GM13977 (cell line): ENCODE results near the gene CEP295NL.
"Not testable (repeated sequence)": the region's sequence is repeated elsewhere in the genome, so short reads cannot be mapped to it uniquely, and the experiment has no call there.

Experiments used
- DNase-seq: peaks from one replicate; pipeline ENCODE4 v3.0.0; 2012; ENCODE audit warnings: low spot score
- CTCF ChIP-seq: IDR thresholded peaks from 2 replicates; pipeline ENCODE4 v1.5.1; 2012; ENCODE audit warnings: mild to moderate bottlenecking, control low read depth; ENCODE audit not compliant: insufficient read depth; ENCODE audit errors: extremely low read depth, missing control alignments
- in situ Hi-C: fragments of 300-500 bp; cut with MboI; formaldehyde crosslinking; loops from one replicate; pipeline ENCODE4 v1.12.0; 2022; ENCODE audit warnings: low sequenced_read_pairs, low pct_unique_long_range_greater_than_20kb, mixed read lengths, inconsistent platforms; ENCODE audit not compliant: unreplicated experiment

The CEP295NL gene

DNA sequence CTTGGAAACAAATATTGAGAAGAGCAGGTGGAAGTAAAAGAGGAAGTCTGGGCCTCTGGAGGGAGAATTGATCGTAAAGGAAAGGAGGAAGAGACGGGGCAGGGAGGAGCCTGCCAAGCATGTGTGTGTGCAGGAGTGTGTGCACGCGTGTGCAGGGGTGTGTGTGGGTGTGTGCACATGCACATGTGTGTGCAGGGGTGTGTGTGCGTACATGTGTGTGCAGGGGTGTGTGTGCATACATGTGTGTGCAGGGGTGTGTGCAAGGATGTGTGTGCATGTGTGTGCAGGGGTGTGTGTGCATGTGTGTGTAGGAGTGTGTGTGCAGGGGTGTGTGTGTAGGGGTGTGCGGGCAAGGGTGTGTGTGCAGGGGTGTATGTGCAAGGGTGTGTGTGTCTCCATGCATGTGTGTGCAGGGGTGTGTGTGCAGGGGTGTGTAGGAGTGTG, 10.0 kb downstream of the CEP295NL start:
- no peak for TF ChIP-seq CTCF
- DNase-seq, result no peak
- in situ Hi-C loops, result no loop called here

GRCh38 chr17:78892520-78892919, 10.5 kb downstream of the CEP295NL start:
- DNase-seq, result no peak
- no peak for TF ChIP-seq CTCF
- in situ Hi-C loops, result no loop called here

GRCh38 chr17:78892062-78892456, 10.9 kb downstream of the CEP295NL start:
- in situ Hi-C loops, result no loop called here
- no peak for TF ChIP-seq CTCF

DNA sequence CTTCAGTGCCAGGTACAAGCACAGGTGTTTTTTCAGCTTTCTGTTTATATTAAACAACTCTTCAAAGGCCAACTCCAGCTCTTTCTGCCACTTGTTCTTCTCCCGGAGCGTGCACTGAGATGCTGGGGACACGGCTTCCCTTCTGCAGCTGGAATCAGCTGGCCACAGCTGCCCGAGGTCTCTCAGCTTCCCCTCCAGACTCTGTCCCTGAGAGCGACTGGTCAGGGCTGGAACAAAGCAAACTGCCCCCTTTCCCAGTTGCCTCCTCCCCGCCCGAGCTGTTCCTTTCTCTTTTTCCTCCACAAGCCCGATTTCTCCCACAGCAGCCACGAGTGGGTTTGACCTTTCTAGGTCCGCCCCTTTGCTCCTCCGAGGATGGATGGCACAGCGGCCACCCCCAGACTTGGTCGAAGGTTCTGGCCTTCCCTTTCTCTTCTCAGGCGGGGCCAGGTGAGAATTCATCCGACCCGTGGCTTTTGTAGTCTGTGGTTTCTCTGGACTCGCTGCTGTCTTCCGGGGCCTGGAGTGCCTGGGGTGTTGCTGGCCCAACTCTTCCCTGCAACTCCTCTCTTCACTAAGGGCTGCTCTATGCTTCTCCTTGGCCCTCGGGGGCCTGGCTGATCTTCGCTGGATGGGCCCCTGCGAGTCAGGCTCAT, 11.5 kb downstream of the CEP295NL start:
- no peak for TF ChIP-seq CTCF
- in situ Hi-C loops, result no loop called here
- DNase-seq, result no peak

More at GRCh38 chr17:78892062-78892456, 10.9 kb downstream of the CEP295NL start:
- no peak for DNase-seq

DNA sequence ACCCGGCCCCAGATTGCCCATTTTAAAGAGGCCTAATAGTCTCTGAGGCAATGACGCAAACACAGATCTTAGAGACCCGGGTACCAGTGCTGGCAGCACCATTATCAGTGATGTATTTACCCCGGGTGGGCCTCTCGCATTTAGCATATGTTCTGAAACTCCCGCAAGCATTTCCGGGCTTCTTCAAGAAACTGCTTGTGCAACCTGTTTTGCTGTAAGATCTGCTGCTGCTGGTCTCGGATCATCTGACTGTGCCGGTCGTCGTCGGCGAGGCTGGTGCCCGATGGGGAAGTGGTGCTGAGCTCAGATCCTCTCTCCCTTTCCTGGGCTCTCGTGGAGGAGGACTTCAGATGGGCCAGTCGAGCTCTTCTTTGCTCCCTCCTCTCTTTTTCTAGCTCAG, 12.5 kb downstream of the CEP295NL start:
- no peak for DNase-seq
- TF ChIP-seq CTCF, result no peak
- in situ Hi-C loops, result no loop called here

- DNase-seq, in situ Hi-C loops: not testable (repeated sequence)
Observed at GRCh38 chr17:78890096-78890495, 12.9 kb downstream of the CEP295NL start.

DNA sequence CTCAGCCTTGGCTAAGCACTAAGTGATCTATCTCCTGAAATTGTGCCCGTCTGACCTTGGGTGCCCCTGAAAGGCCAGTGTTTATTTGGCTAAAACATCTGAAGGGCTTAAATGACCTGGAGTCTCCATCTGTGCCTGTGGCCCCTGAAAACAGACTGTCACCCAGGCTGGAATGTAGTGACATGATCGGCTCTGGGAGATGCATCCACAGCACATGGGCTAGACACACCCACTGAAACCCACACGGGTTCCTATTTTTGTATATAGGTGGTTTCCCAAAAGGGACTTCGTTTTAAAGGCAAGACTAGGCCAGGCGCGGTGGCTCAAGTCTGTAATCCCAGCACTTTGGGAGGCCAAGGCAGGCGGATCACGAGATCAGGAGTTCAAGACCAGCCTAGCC, 13.5 kb downstream of the CEP295NL start:
- in situ Hi-C loops, result no loop called here
- no peak for TF ChIP-seq CTCF
- peak; percentile 71 for DNase-seq
